Measurements from ENCODE around the gene ADAMTSL4. TPM values are rescaled to one million over a fixed set of nuclear protein-coding genes. Genes with fewer than 3 reads are reported as not detected.
"Not testable (repeated sequence)": the region's sequence is repeated elsewhere in the genome, so short reads cannot be mapped to it uniquely, and the experiment has no call there.

ADAMTSL4 gene
- total RNA-seq, 4 donors from 2014 or later, result 10.1 to 15.9 (median 13.6) TPM

DNA sequence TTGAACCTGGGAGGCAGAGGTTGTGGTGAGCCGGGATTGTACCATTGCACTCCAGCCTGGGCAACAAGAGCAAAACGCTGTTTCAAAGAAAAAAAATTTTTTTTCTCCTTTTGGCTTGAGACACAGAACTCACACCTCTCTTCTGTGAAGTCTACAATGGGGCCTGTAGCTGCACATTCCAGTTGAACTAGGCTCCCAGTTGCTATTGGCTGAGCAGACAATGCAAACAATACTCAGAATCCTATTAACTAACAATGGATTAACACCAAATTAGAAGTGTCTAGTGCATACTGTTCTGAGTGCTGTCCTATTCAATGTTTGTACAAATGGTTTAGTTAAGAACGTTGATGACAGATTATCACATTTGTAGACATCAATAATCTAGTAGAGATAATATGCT lies 47.8 kb downstream of the ADAMTSL4 start:
- 88 to 90% methylated on average over 3 of the region's 3 CpGs for WGBS, 2 donors
- TF ChIP-seq POLR2A (IDR thresholded peaks at IDR 0.05), result no peak
- TF ChIP-seq, protein P1, sequence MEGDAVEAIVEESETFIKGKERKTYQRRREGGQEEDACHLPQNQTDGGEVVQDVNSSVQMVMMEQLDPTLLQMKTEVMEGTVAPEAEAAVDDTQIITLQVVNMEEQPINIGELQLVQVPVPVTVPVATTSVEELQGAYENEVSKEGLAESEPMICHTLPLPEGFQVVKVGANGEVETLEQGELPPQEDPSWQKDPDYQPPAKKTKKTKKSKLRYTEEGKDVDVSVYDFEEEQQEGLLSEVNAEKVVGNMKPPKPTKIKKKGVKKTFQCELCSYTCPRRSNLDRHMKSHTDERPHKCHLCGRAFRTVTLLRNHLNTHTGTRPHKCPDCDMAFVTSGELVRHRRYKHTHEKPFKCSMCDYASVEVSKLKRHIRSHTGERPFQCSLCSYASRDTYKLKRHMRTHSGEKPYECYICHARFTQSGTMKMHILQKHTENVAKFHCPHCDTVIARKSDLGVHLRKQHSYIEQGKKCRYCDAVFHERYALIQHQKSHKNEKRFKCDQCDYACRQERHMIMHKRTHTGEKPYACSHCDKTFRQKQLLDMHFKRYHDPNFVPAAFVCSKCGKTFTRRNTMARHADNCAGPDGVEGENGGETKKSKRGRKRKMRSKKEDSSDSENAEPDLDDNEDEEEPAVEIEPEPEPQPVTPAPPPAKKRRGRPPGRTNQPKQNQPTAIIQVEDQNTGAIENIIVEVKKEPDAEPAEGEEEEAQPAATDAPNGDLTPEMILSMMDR (IDR thresholded peaks at IDR 0.05), result no peak
- DNase-seq (ENCODE audit: low spot score in 2 of 2), result no peak
- intact Hi-C loops (cut with DNase I; ENCODE audit: low total_unique reads), result no loop called here
- no peak overlapping the region for H3K4me3 ChIP-seq (ENCODE audit: low read depth, poor library complexity, severe bottlenecking)

DNA sequence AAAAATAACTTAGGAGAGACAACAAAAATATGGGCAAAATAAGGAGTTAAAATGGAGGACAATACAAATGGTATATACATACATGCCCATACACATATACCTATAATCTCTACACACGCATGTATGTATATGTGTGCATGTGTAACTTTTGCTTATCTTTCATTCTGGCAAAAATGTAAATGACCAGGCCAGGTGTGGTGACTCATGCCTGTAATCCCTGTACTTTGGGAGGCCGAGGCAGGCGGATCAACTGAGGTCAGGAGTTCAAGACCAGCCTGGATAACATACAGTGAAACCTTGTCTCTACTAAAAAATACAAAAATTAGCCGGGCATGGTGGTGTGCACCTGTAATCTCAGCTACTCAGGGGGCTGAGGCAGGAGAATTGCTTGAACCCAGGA lies 49.1 kb downstream of the ADAMTSL4 start:
- H3K4me3 ChIP-seq (ENCODE audit: low read depth, poor library complexity, severe bottlenecking); DNase-seq (ENCODE audit: low spot score in 2 of 2); intact Hi-C loops (cut with DNase I; ENCODE audit: low total_unique reads): not testable (repeated sequence)
- 92 to 98% methylated on average over 4 of the region's 4 CpGs for WGBS, 2 donors

DNA sequence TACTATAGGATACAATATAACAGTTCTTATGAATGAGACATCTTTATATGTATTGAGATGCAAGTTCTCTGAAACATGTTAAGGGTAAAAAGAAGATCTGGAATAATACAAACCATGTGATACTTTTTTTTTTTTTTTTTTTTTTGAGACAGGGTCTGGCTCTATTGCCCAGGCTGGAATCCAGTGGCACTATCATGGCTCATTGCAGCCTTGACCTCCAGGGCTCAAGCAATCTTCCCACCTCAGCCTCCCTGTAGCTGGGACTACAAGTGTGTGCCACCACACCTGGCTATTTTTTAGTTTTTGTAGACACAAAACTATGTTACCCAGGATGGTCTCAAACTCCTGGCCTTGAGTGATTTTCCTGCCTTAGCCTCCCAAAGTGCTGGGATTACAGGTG lies 52.3 kb downstream of the ADAMTSL4 start:
- DNase-seq (ENCODE audit: low spot score in 2 of 2), result no peak
- TF ChIP-seq POLR2A (IDR thresholded peaks at IDR 0.05), result no peak
- TF ChIP-seq, protein P1 (IDR thresholded peaks at IDR 0.05), result no peak
- H3K4me3 ChIP-seq (ENCODE audit: low read depth, poor library complexity, severe bottlenecking), result no peak overlapping the region
- intact Hi-C loops (cut with DNase I; ENCODE audit: low total_unique reads), result no loop called here

DNA sequence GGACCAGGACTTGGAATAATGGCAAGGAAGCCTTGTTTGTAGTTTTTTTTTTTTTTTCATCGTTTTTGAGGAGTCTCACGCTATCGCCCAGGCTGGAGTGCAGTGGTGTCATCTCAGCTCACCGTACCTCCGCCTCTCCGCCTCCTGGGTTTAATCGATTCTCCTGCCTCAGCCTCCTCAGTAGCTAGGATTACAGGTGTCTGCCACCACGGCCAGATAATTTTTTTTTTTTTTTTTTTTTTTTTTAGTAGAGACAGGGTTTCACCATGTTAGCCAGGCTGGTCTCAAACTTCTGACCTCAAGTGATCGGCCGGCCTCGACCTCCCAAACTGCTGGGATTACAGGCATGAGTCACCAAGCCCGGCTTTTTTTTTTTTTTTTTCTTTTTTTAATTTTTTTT lies 53.2 kb downstream of the ADAMTSL4 start:
- intact Hi-C loops (cut with DNase I; ENCODE audit: low total_unique reads); H3K4me3 ChIP-seq (ENCODE audit: low read depth, poor library complexity, severe bottlenecking); DNase-seq (ENCODE audit: low spot score in 2 of 2): not testable (repeated sequence)
- WGBS, 2 donors, result 95 to 97% methylated on average over 12 of the region's 12 CpGs

DNA sequence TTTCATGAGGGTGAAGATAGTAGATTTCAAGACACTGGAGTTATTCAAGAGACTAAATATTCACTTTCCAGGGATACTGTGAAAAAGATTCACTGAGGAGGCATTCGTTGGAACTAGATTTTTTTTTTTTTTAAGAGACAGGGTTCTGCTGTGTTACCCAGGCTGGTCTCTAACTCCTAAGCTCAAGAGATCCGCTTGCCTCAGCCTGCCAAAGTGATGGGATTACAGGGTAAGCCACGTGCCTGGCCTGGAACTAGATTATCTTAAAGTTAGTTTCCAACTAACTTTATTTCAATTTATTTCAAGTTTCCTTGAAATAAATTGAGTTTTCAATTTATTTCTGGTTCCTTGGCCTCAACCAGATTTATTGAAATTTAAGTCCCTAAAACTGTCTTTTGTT lies 54.5 kb downstream of the ADAMTSL4 start:
- no peak overlapping the region for H3K4me3 ChIP-seq (ENCODE audit: low read depth, poor library complexity, severe bottlenecking)
- no peak for DNase-seq (ENCODE audit: low spot score in 2 of 2)
- TF ChIP-seq POLR2A (IDR thresholded peaks at IDR 0.05), result no peak
- TF ChIP-seq, protein P1 (IDR thresholded peaks at IDR 0.05), result no peak
- WGBS, 2 donors, result 69 to 84% methylated on average over 3 of the region's 3 CpGs
- intact Hi-C loops (cut with DNase I; ENCODE audit: low total_unique reads), result no loop called here

DNA sequence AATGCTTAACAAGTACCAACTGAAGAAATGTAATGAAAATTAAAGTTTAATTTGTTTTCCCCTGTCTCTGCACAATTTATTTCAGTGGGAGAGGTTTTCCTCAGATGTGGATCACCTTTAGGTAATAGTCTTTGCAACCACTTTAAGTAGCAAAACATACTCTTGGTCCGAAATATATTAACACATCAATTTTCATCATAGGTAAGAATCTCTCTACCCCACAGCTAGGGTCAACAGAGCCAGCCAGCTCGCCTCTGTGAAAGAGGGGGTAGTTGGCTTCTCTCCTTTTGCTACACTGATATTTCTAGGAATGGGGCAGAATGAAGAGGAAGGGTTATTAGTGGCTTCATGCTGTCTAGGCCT lies 55.0 kb downstream of the ADAMTSL4 start:
- intact Hi-C loops (cut with DNase I; ENCODE audit: low total_unique reads), result no loop called here
- no peak overlapping the region for H3K4me3 ChIP-seq (ENCODE audit: low read depth, poor library complexity, severe bottlenecking)
- WGBS, 2 donors, result 95 to 96% methylated on average over 2 of the region's 2 CpGs
- DNase-seq (ENCODE audit: low spot score in 2 of 2), result no peak
- no peak for TF ChIP-seq POLR2A (IDR thresholded peaks at IDR 0.05)
- TF ChIP-seq, protein P1 (IDR thresholded peaks at IDR 0.05), result no peak

DNA sequence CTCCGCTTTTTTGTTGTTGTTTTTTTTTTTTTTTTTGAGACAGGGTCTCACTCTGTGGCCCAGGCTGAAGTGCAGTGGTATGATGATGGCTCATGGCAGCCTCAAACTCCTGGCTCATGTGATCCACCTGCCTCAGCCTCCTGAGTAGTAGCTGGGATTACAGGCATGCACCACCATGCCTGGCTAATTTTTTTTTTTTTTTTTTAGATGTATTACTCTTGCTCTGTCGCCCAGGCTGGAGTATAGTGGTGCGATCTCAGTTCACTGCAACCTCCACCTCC lies 56.2 kb downstream of the ADAMTSL4 start:
- DNase-seq (ENCODE audit: low spot score in 2 of 2); intact Hi-C loops (cut with DNase I; ENCODE audit: low total_unique reads); H3K4me3 ChIP-seq (ENCODE audit: low read depth, poor library complexity, severe bottlenecking): not testable (repeated sequence)
- 93 to 96% methylated on average over 3 of the region's 3 CpGs for WGBS, 2 donors

Data from lower leg skin (tissue), 4 donors.